HG02588 (cell line): Measurements from ENCODE around the gene KRT31.
"Not testable (repeated sequence)": the region's sequence is repeated elsewhere in the genome, so short reads cannot be mapped to it uniquely, and the experiment has no call there.

ENCODE experiments used
- ATAC-seq: cut with Tn5 transposase; IDR thresholded peaks from one replicate; pipeline ENCODE4 v1.9.1; 2021; ENCODE audit warnings: mild to moderate bottlenecking, moderate library complexity; ENCODE audit not compliant: unreplicated experiment

Gene KRT31

DNA sequence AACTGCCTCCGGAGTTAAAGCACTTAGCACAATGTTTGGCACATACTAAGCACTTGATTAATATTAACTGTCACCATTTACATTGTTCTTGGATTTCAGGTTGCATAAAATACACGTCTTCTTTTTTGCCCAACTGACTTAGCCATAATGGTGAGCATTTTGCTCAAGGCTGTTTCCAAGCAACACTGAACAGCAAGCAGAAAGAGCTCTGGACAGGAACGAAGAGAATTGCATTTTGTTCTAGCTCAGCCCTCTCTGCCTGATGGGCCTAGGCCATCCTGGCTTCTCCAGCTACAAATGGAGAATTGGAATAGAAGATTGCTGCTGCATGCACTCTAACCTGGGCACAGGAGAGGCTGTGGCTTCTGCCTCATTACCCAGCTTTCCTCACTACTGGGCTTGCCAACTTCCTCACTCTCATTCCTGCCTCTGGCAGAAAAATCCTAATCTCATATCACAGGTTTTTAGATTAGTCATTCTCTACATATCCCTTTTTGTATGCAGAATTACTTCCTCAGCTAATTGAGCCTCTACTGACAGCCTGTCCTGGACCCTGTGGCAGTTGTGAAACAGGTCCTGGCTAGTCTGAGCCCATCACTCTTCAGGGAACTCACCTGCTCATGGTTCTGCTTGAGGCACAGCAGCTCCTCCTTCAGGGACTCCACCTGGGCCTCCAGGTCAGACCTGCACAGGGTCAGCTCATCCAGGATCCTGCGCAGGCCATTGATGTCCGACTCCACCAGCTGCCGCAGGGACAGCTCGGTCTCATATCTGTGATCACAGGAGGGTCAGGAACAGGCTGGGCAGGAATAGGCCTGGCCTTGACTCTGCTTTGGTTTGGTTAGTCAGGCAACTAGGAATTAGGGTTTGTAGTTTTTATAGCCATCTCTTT is 49.3 kb downstream of the KRT31 start:
- no peak for ATAC-seq

DNA sequence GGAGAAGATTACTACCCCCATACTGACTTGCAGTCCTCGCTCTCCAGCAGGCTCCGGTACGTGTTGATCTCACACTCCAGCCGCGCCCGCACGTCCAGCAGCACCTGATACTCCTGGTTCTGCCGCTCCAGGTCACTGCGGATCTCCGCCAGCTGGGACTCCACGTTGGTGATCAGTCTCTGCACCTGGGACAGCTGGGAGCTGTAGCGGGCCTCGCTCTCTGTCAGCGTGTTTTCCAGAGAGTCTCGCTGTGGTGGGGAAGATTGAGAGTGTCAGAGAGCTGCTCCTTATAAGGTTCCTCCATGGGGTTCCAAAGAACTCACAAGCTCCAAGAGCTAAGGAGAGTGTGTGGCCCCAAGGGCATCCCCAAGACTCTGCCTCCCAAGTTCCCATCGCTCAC is 51.0 kb downstream of the KRT31 start:
- ATAC-seq = not testable (repeated sequence)

DNA sequence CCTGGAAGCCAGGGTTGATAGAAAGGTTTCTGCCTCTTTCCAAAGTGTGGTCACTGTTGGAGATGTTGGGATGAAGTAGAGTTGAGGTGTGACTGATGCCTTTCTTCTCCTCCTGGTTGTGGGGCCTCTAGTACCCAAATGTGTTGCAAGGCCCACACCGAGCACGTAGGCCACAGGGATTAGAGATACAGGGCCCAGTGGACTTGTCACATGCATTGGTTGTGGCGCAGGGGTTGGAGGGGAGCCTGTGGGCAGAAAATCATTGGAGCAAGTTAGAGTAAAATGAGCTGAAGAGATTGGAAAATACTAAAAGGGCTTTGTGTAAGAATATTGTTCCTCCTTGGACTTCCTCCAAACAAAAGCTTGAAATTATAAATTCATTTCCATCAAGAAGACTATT is 51.4 kb downstream of the KRT31 start:
- no peak for ATAC-seq
